H9 (cell line): ENCODE measurements around the gene ERICH6B. TPM values are rescaled to one million over a fixed set of nuclear protein-coding genes. Genes with fewer than 3 reads are reported as not detected.
A peak's percentile ranks its signal among the peaks of the same experiment; 100 is the strongest.

ENCODE experiments used
- DNase-seq: peaks from one replicate; pipeline ENCODE4 v3.0.0-alpha.2; 2017
- H2AFZ ChIP-seq: one replicate; pipeline ENCODE4 v1.6.1; 2013; ENCODE audit warnings: mild to moderate bottlenecking, low read length, control low read depth, moderate library complexity
- H2AK5ac ChIP-seq: 2 replicates; pipeline ENCODE4 v1.6.1; 2013; ENCODE audit warnings: low read length, control low read depth, mixed read lengths; ENCODE audit not compliant: insufficient read length
- H2BK120ac ChIP-seq: one replicate; pipeline ENCODE4 v1.6.1; 2013; ENCODE audit warnings: low read depth, mild to moderate bottlenecking, low read length, control low read depth, inconsistent platforms; ENCODE audit not compliant: poor library complexity, severe bottlenecking
- H2BK12ac ChIP-seq: 2 replicates; pipeline ENCODE4 v1.6.1; 2013; ENCODE audit warnings: low read length, control low read depth, mixed read lengths, low read depth; ENCODE audit not compliant: insufficient read length
- H2BK15ac ChIP-seq: 2 replicates; pipeline ENCODE4 v1.6.1; 2013; ENCODE audit warnings: low read depth, low read length, control low read depth
- H2BK20ac ChIP-seq: one replicate; pipeline ENCODE4 v1.6.1; 2013; ENCODE audit warnings: low read depth, mild to moderate bottlenecking, low read length, control low read depth, inconsistent platforms; ENCODE audit not compliant: poor library complexity, severe bottlenecking
- H2BK5ac ChIP-seq: 2 replicates; pipeline ENCODE4 v1.6.1; 2013; ENCODE audit warnings: low read length, control low read depth, mixed read lengths; ENCODE audit not compliant: insufficient read length
- H3K14ac ChIP-seq: 2 replicates; pipeline ENCODE4 v1.6.1; 2013; ENCODE audit warnings: low read length, control low read depth; ENCODE audit not compliant: insufficient read depth
- H3K18ac ChIP-seq: 2 replicates; pipeline ENCODE4 v1.6.1; 2013; ENCODE audit warnings: low read depth, mild to moderate bottlenecking, mixed read lengths, low read length, control low read depth; ENCODE audit not compliant: insufficient read length
- H3K23ac ChIP-seq: 2 replicates; pipeline ENCODE4 v1.6.1; 2013; ENCODE audit warnings: low read length, control low read depth, mixed read lengths, low read depth; ENCODE audit not compliant: insufficient read length
- H3K23me2 ChIP-seq: 2 replicates; pipeline ENCODE4 v1.6.1; 2013; ENCODE audit warnings: low read depth, mild to moderate bottlenecking, mixed read lengths, low read length, control low read depth; ENCODE audit not compliant: insufficient read length, poor library complexity, severe bottlenecking
- H3K27ac ChIP-seq: 2 replicates; pipeline ENCODE4 v1.5.1; 2013; ENCODE audit warnings: low read length, control low read depth, mixed read lengths, low read depth; ENCODE audit not compliant: insufficient read length
- H3K27me3 ChIP-seq: 2 replicates; pipeline ENCODE4 v1.6.1; 2013; ENCODE audit warnings: low read length, control low read depth, inconsistent platforms; ENCODE audit not compliant: insufficient read depth
- H3K4ac ChIP-seq: 2 replicates; pipeline ENCODE4 v1.6.1; 2013; ENCODE audit warnings: low read depth, mild to moderate bottlenecking, control low read depth, inconsistent platforms, low read length, moderate library complexity
- H3K4me1 ChIP-seq: 2 replicates; pipeline ENCODE4 v1.6.1; 2013; ENCODE audit warnings: low read length, control low read depth, inconsistent platforms; ENCODE audit not compliant: insufficient read depth
- H3K4me2 ChIP-seq: 2 replicates; pipeline ENCODE4 v1.6.1; 2013; ENCODE audit warnings: low read length, control low read depth, mixed read lengths; ENCODE audit not compliant: insufficient read length, insufficient read depth
- H3K56ac ChIP-seq: 2 replicates; pipeline ENCODE4 v1.6.1; 2013; ENCODE audit warnings: low read depth, mild to moderate bottlenecking, mixed read lengths, low read length, control low read depth; ENCODE audit not compliant: insufficient read length
- H3K79me1 ChIP-seq: 2 replicates; pipeline ENCODE4 v1.6.1; 2013; ENCODE audit warnings: low read depth, mild to moderate bottlenecking, moderate library complexity, low read length, control low read depth, inconsistent platforms; ENCODE audit not compliant: insufficient read depth, poor library complexity, severe bottlenecking
- H3K79me2 ChIP-seq: 2 replicates; pipeline ENCODE4 v1.6.1; 2013; ENCODE audit warnings: low read length, control low read depth, inconsistent platforms; ENCODE audit not compliant: insufficient read depth
- H3K9ac ChIP-seq: 2 replicates; pipeline ENCODE4 v1.6.1; 2013; ENCODE audit warnings: low read length, control low read depth, mixed read lengths; ENCODE audit not compliant: insufficient read length; ENCODE audit errors: extremely low read depth
- H3K9me3 ChIP-seq: one replicate; pipeline ENCODE4 v1.6.1; 2013; ENCODE audit warnings: low read depth, low read length, inconsistent platforms; ENCODE audit not compliant: control insufficient read depth
- H3T11ph ChIP-seq: one replicate; pipeline ENCODE4 v1.6.1; 2013; ENCODE audit warnings: mild to moderate bottlenecking, low read length, control low read depth, inconsistent platforms
- H4K20me1 ChIP-seq: one replicate; pipeline ENCODE4 v1.6.1; 2013; ENCODE audit not compliant: control insufficient read depth, insufficient read length, insufficient read depth
- H4K5ac ChIP-seq: 2 replicates; pipeline ENCODE4 v1.6.1; 2013; ENCODE audit warnings: low read depth, mild to moderate bottlenecking, mixed read lengths, low read length, control low read depth; ENCODE audit not compliant: insufficient read length
- H4K8ac ChIP-seq: replicated peaks from 2 replicates; pipeline ENCODE4 v1.6.1; 2013; ENCODE audit warnings: low read length, control low read depth, mixed read lengths, low read depth; ENCODE audit not compliant: insufficient read length
- H4K91ac ChIP-seq: 2 replicates; pipeline ENCODE4 v1.6.1; 2013; ENCODE audit warnings: low read depth, mild to moderate bottlenecking, moderate library complexity, mixed read lengths, low read length, control low read depth; ENCODE audit not compliant: insufficient read length
- H3K27ac Mint-ChIP-seq, 3 experiments: 2 replicates in 2 of 3; 3 replicates in 1 of 3; pipeline ENCODE4 v1.8.0; 2020 to 2021; ENCODE audit warnings: mixed read lengths in 3 of 3, mild to moderate bottlenecking in 1 of 3, moderate library complexity in 1 of 3
- H3K27me3 Mint-ChIP-seq: 2 replicates; pipeline ENCODE4 v1.8.0; 2021; ENCODE audit warnings: low read depth, mild to moderate bottlenecking, moderate library complexity, mixed read lengths
- H3K36me3 Mint-ChIP-seq, 3 experiments: 2 replicates in 2 of 3; 3 replicates in 1 of 3; pipeline ENCODE4 v1.8.0; 2020 to 2021; ENCODE audit warnings: low read depth in 3 of 3, mixed read lengths in 3 of 3; ENCODE audit not compliant: insufficient read depth in 1 of 3
- H3K4me1 Mint-ChIP-seq, 2 experiments: 2 replicates each; pipeline ENCODE4 v1.8.0; 2020; ENCODE audit warnings: mixed read lengths in 2 of 2
- H3K4me3 Mint-ChIP-seq, 2 experiments: 2 replicates in 1 of 2; 3 replicates in 1 of 2; pipeline ENCODE4 v1.8.0; 2020 to 2021; ENCODE audit warnings: mild to moderate bottlenecking in 2 of 2, mixed read lengths in 2 of 2, moderate library complexity in 1 of 2
- H3K9me3 Mint-ChIP-seq, 2 experiments: 2 replicates in 1 of 2; 3 replicates in 1 of 2; pipeline ENCODE4 v1.8.0; 2020; ENCODE audit warnings: mild to moderate bottlenecking in 2 of 2, mixed read lengths in 2 of 2, moderate library complexity in 1 of 2
- CTCF ChIP-seq: fragments of 200-600 bp; sonication (generic); conservative IDR thresholded peaks from 3 replicates; pipeline ENCODE4 v1.8.0; 2021; ENCODE audit warnings: antibody characterized with exemption, mild to moderate bottlenecking
- WGBS: extraction: QIAGEN DNeasy Blood & Tissue Kit; methylation state at CpG from one replicate; pipeline ENCODE4 v1.1.7; 2013; ENCODE audit warnings: missing lambda C conversion rate, low lambda C conversion rate, mixed read lengths; ENCODE audit not compliant: insufficient read length; ENCODE audit errors: extremely low coverage; 5-methylcytosine and 5-hydroxymethylcytosine counted together
- total RNA-seq: library from RNA; stranded (reverse); gene quantifications from 2 replicates; pipeline ENCODE4 v1.2.1, GENCODE V29; 2021

ERICH6B gene
- total RNA-seq, 1 experiment from 2014 or later: not detected

GRCh38 chr13:45630791-45631190, 15.3 kb upstream of the ERICH6B start:
- DNase-seq: no peak
- H3K27ac Mint-ChIP-seq: no peak overlapping the region
- no peak overlapping the region for H3K4me2 ChIP-seq

More at GRCh38 chr13:45630791-45631190, 15.3 kb upstream of the ERICH6B start:
- Mint-ChIP-seq H3K27me3 (0 out of 2 replicates have a peak, but pooled peaks cover 3% of the 10 kb centered on the region), H3K4me3 (no peak overlapping the region), H3K9me3 (peaks cover 0 to 5% of the 10 kb centered on the region in 2 experiments; a peak in 2 of 5 replicates), H3K36me3 (no peaks in the 10 kb centered on the region), H3K4me1 (peaks cover 31 to 34% of the 10 kb centered on the region in 2 experiments)
- Histone ChIP-seq H2AFZ (no peak overlapping the region), H3K56ac (no peak overlapping the region), H3K18ac (no peak overlapping the region), H4K20me1 (no peaks in the 10 kb centered on the region), H3K23me2 (no peaks in the 10 kb centered on the region), H2BK12ac (no peak overlapping the region), H2BK15ac (peak overlapping the region; percentile 68; the same call in 1 of the 2 replicates), H3K4me1 (no peaks in the 10 kb centered on the region; the same call in 1 of the 2 replicates), H2AK5ac (no peak overlapping the region), H3K14ac (no peak overlapping the region), H3K4ac (no peak overlapping the region), H3K9me3 (no peaks in the 10 kb centered on the region), H3K79me1 (no peaks in the 10 kb centered on the region), H3K23ac (no peak overlapping the region), H3K79me2 (no peaks in the 10 kb centered on the region), H3T11ph (no peak overlapping the region), H4K91ac (no peak overlapping the region), H2BK120ac (no peak overlapping the region), H3K27me3 (no peaks in the 10 kb centered on the region), H3K27ac (no peak overlapping the region), H4K5ac (no peak overlapping the region), H2BK20ac (no peak overlapping the region), H4K8ac (no peak overlapping the region), H2BK5ac (no peak overlapping the region), H3K9ac (no peak overlapping the region)
- TF ChIP-seq CTCF: no peak
- no CpG with 5 or more reads among the region's 7 CpGs for whole genome bisulfite sequencing
